ENCODE data around the gene ZPR1. TPM values are rescaled to one million over a fixed set of nuclear protein-coding genes. Genes with fewer than 3 reads are reported as not detected.

The ZPR1 gene
- total RNA-seq, 1 experiment from 2014 or later, result 89.5 TPM

- Histone ChIP-seq H3K9me2 (replicated peaks; ENCODE audit: low read length) (no peaks in the 10 kb centered on the region), H3K36me3 (ENCODE audit: low read depth, low read length) (no peaks in the 10 kb centered on the region), H3K9me3 (ENCODE audit: low read length) (no peaks in the 10 kb centered on the region), H3K4me3 (ENCODE audit: low read length) (no peak overlapping the region), H3K27ac (ENCODE audit: low read length) (no peak overlapping the region), H3F3A (ENCODE audit: low read length, unreplicated experiment) (no peaks in the 10 kb centered on the region), H3K4me1 (ENCODE audit: insufficient read depth, low read length) (no peaks in the 10 kb centered on the region), H3K79me2 (ENCODE audit: low read length) (no peaks in the 10 kb centered on the region), H3K27me3 (ENCODE audit: low read length) (no peaks in the 10 kb centered on the region), H3K9ac (ENCODE audit: low read length) (no peak overlapping the region), H2AFZ (ENCODE audit: low read length) (no peak overlapping the region), H4K20me1 (ENCODE audit: low read length) (no peaks in the 10 kb centered on the region), H3K4me2 (ENCODE audit: low read length) (no peak overlapping the region)
- no TSS peak for BruUV-seq (replicated peaks)
- CTCF ChIA-PET, result no interaction called here
- TF ChIP-seq EZH2phosphoT487 (IDR thresholded peaks at IDR 0.05; ENCODE audit: borderline replicate concordance, low read length) (no peak), CTCF (conservative IDR thresholded peaks at IDR 0.05; ENCODE audit: low read depth, low read length) (no peak), EZH2 (IDR thresholded peaks at IDR 0.05; ENCODE audit: low read length, unreplicated experiment) (no peak)
- no peak for ATAC-seq
- POLR2A ChIA-PET (ENCODE audit: unreplicated experiment), result no interaction called here
- no peak for DNase-seq
- intact Hi-C loops (cut with micrococcal nuclease), result no loop called here
These were observed 38.3 kb upstream of the ZPR1 start for GRCh38 chr11:116825854-116826750.

GRCh38 chr11:116825434-116825833, 37.6 kb upstream of the ZPR1 start:
- no peak for ATAC-seq

GRCh38 chr11:116823031-116823843, 35.4 kb upstream of the ZPR1 start, which contains the start of gene APOA4:
Gene APOA4, minus strand, starts transcription at chr11:116823304. Its CDS starts 113 bp downstream, at chr11:116823191.
- DNase-seq (no peak), ATAC-seq (no peak)
- CTCF ChIA-PET, result interaction anchor here (0.6 kb wide), 1 partner anchor 13 kb away, joined by 3 read pairs; no protein-coding TSS in a partner anchor
- H3K27me3 ChIP-seq (ENCODE audit: low read length), result no peaks in the 10 kb centered on the region
- H3K9me3 ChIP-seq (ENCODE audit: low read length), result no peaks in the 10 kb centered on the region
- H4K20me1 ChIP-seq (ENCODE audit: low read length), result no peaks in the 10 kb centered on the region
- no peaks in the 10 kb centered on the region for H3F3A ChIP-seq (ENCODE audit: low read length, unreplicated experiment)
- H3K79me2 ChIP-seq (ENCODE audit: low read length), result no peaks in the 10 kb centered on the region
- intact Hi-C loops (cut with micrococcal nuclease), result no loop called here
- TF ChIP-seq EZH2 (IDR thresholded peaks at IDR 0.05; ENCODE audit: low read length, unreplicated experiment), result no peak
- no peak for TF ChIP-seq CTCF (conservative IDR thresholded peaks at IDR 0.05; ENCODE audit: low read depth, low read length)
- no peak for TF ChIP-seq EZH2phosphoT487 (IDR thresholded peaks at IDR 0.05; ENCODE audit: borderline replicate concordance, low read length)
- no peak within 1 kb of the TSS for H3K9ac ChIP-seq (ENCODE audit: low read length)
- H3K4me1 ChIP-seq (ENCODE audit: insufficient read depth, low read length), result no peaks in the 10 kb centered on the region
- no peaks in the 10 kb centered on the region for H3K36me3 ChIP-seq (ENCODE audit: low read depth, low read length)
- H3K4me3 ChIP-seq (ENCODE audit: low read length), result no peak within 1 kb of the TSS
- H3K27ac ChIP-seq (ENCODE audit: low read length), result no peak within 1 kb of the TSS
- no peak within 1 kb of the TSS for H2AFZ ChIP-seq (ENCODE audit: low read length)
- H3K9me2 ChIP-seq (replicated peaks; ENCODE audit: low read length), result no peaks in the 10 kb centered on the region
- H3K4me2 ChIP-seq (ENCODE audit: low read length), result no peak within 1 kb of the TSS
- no TSS peak for BruUV-seq (replicated peaks)
- POLR2A ChIA-PET (ENCODE audit: unreplicated experiment), result no interaction called here

More at GRCh38 chr11:116825434-116825833, 37.6 kb upstream of the ZPR1 start:
- Histone ChIP-seq H3K9me3 (ENCODE audit: low read length) (no peaks in the 10 kb centered on the region), H3K9ac (ENCODE audit: low read length) (no peak overlapping the region), H3K27ac (ENCODE audit: low read length) (no peak overlapping the region), H3K4me1 (ENCODE audit: insufficient read depth, low read length) (no peaks in the 10 kb centered on the region), H3K4me3 (ENCODE audit: low read length) (no peak overlapping the region), H3K79me2 (ENCODE audit: low read length) (no peaks in the 10 kb centered on the region), H3K9me2 (replicated peaks; ENCODE audit: low read length) (no peaks in the 10 kb centered on the region), H3K27me3 (ENCODE audit: low read length) (no peaks in the 10 kb centered on the region), H2AFZ (ENCODE audit: low read length) (no peak overlapping the region), H3K36me3 (ENCODE audit: low read depth, low read length) (no peaks in the 10 kb centered on the region), H3F3A (ENCODE audit: low read length, unreplicated experiment) (no peaks in the 10 kb centered on the region), H4K20me1 (ENCODE audit: low read length) (no peaks in the 10 kb centered on the region), H3K4me2 (ENCODE audit: low read length) (no peak overlapping the region)
- no TSS peak for BruUV-seq (replicated peaks)
- ChIA-PET POLR2A (ENCODE audit: unreplicated experiment) (no interaction called here), CTCF (no interaction called here)
- no peak for TF ChIP-seq EZH2phosphoT487 (IDR thresholded peaks at IDR 0.05; ENCODE audit: borderline replicate concordance, low read length)
- intact Hi-C loops (cut with micrococcal nuclease), result no loop called here
- no peak for DNase-seq

All from PC-3 (cell line).